Transverse colon (tissue), 4 donors: ENCODE data around the gene ALDH18A1. TPM values are rescaled to one million over a fixed set of nuclear protein-coding genes. Genes with fewer than 3 reads are reported as not detected.

Experiments
- DNase-seq: peaks from one replicate; pipeline ENCODE4 v3.0.0-alpha.2; 2019
- H3K27ac ChIP-seq, 4 donors: fragments of 200-600 bp; sonication (generic); 2 replicates each; pipeline ENCODE4 v1.5.1; 2016 to 2018; ENCODE audit warnings: inconsistent platforms in 4 of 4
- H3K27me3 ChIP-seq: fragments of 200-600 bp; sonication (generic); 2 replicates; pipeline ENCODE4 v1.5.1; 2017; ENCODE audit warnings: inconsistent platforms
- H3K36me3 ChIP-seq, 4 donors: fragments of 200-600 bp; sonication (generic); 2 replicates each; pipeline ENCODE4 v1.5.1; 2017 to 2019; ENCODE audit warnings: inconsistent platforms in 4 of 4
- H3K4me1 ChIP-seq, 4 donors: fragments of 200-600 bp; sonication (generic); 2 replicates each; pipeline ENCODE4 v1.5.1; 2017 to 2020; ENCODE audit warnings: inconsistent platforms in 4 of 4
- H3K4me3 ChIP-seq, 4 donors: fragments of 200-600 bp; sonication (generic); 1 replicate in 1 of 4; 2 replicates in 3 of 4; pipeline versions ENCODE4 v1.5.1 to v1.6.1; 2017 to 2019; ENCODE audit warnings: inconsistent platforms in 4 of 4
- H3K9me3 ChIP-seq, 2 donors: fragments of 200-600 bp; sonication (generic); 2 replicates each; pipeline ENCODE4 v1.5.1; 2017 to 2019; ENCODE audit warnings: inconsistent platforms in 2 of 2
- EP300 ChIP-seq: sonication (generic); formaldehyde crosslinking; IDR thresholded peaks from one replicate; pipeline ENCODE4 v1.6.1; 2017; ENCODE audit warnings: antibody characterized with exemption, low read depth
- POLR2A ChIP-seq: fragments of 450-650 bp; IDR thresholded peaks from one replicate; pipeline ENCODE4 v1.6.1; 2016; ENCODE audit warnings: antibody characterized with exemption, mild to moderate bottlenecking, moderate library complexity
- POLR2AphosphoS5 ChIP-seq, 3 donors: sonication (generic); formaldehyde crosslinking; IDR thresholded peaks; one replicate each; pipeline ENCODE4 v1.6.1; 2016; ENCODE audit warnings: antibody characterized with exemption in 3 of 3
- WGBS, 2 donors: methylation state at CpG; one replicate each; pipeline ENCODE4 v1.1.5; 2018; ENCODE audit warnings: low coverage in 1 of 2; 5-methylcytosine and 5-hydroxymethylcytosine counted together
- in situ Hi-C, 4 donors: fragments of 200-750 bp; cut with MboI; loops; one replicate each; pipeline versions ENCODE4 v1.15.0 to v1.15.1; 2017; ENCODE audit warnings: low sequenced_read_pairs in 3 of 4, low pct_ligation_motif_present in 1 of 4, low pct_unique_long_range_greater_than_20kb in 1 of 4
- intact Hi-C: fragments of 100-400 bp; cut with DNase I; formaldehyde crosslinking; loops from one replicate; pipeline ENCODE4 v1.15.1; 2023; ENCODE audit warnings: low total_unique reads
- total RNA-seq, 4 donors: library from RNA; depleted of rRNA; stranded (reverse); fragments of >200 nt; gene quantifications; one replicate each; pipeline ENCODE4 v1.1.0, GENCODE V29; 2016
- TF ChIP-seq, protein P1 (sequence below), 5 experiments: fragments of 200-600 bp in 3 of 5; fragments of 450-650 bp in 2 of 5; sonication (generic) in 3 of 5; IDR thresholded peaks; 1 replicate in 2 of 5; 2 replicates in 3 of 5; pipeline ENCODE4 v1.5.1; 2016 to 2017; ENCODE audit warnings: antibody characterized with exemption in 5 of 5, inconsistent platforms in 3 of 5, mild to moderate bottlenecking in 2 of 5, moderate library complexity in 1 of 5

The ALDH18A1 gene
- total RNA-seq, 4 donors from 2014 or later = 98.7 to 130 (median 116) TPM

DNA sequence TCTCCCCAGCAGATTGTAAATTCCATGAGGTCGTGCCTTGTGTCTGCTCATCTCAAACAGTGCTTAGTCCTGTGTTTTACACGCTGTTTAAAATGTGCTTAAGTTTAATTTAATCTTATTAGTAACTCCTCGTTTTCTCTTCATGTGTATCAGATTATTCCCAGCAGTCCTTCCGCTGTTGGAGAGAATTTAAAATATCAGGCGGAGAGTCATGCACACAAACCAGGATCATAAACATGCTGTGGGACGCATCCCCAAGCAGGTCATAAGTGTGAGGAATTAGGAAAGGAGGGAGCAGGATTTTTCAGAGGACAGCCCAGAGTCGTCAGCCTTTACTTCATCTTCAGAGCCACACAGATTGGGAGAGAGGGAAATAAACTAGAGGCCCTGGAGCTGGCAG is 91.2 kb downstream of the ALDH18A1 start:
- no peak for TF ChIP-seq POLR2A
- TF ChIP-seq, protein P1, sequence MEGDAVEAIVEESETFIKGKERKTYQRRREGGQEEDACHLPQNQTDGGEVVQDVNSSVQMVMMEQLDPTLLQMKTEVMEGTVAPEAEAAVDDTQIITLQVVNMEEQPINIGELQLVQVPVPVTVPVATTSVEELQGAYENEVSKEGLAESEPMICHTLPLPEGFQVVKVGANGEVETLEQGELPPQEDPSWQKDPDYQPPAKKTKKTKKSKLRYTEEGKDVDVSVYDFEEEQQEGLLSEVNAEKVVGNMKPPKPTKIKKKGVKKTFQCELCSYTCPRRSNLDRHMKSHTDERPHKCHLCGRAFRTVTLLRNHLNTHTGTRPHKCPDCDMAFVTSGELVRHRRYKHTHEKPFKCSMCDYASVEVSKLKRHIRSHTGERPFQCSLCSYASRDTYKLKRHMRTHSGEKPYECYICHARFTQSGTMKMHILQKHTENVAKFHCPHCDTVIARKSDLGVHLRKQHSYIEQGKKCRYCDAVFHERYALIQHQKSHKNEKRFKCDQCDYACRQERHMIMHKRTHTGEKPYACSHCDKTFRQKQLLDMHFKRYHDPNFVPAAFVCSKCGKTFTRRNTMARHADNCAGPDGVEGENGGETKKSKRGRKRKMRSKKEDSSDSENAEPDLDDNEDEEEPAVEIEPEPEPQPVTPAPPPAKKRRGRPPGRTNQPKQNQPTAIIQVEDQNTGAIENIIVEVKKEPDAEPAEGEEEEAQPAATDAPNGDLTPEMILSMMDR (IDR thresholded peaks at IDR 0.05) = no peak
- no peak for TF ChIP-seq EP300
- TF ChIP-seq POLR2AphosphoS5 (IDR thresholded peaks at IDR 0.05) = no peak
- H3K9me3 ChIP-seq = no peaks in the 10 kb centered on the region
- WGBS, 2 donors = 55 to 65% methylated on average over 6 to 7 of the region's 7 CpGs
- no peak overlapping the region for H3K4me3 ChIP-seq
- H3K27me3 ChIP-seq = no peaks in the 10 kb centered on the region
- intact Hi-C loops (loop anchor here (10.0 kb wide), 1 partner anchor 121 kb away; no protein-coding TSS in a partner anchor), in situ Hi-C loops (no loop called here)
- DNase-seq = no peak
- peak overlapping the region; percentile 62 to 71 (median 62) for H3K27ac ChIP-seq
- H3K4me1 ChIP-seq = peaks cover 3 to 35% (median 22%) of the 10 kb centered on the region in 4 donors
- no peaks in the 10 kb centered on the region for H3K36me3 ChIP-seq

DNA sequence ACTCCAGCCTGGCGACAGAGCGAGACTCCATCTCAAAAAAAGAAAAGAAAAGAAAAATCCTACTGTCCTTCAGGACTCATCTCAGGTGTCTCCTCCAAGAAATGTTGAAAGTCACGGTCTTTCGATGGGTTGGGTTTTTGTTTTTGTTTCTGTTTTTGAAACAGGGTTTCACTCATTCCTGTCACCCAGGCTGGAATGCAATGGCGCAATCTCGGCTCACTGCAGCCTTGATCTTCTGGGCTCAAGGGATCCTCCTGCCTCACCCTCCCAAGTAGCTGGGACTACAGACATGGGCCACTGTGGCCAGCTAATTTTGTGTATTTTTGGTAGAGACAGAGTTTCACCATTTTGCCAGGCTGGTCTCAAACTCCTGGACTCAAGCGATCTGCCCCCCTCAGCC is 92.2 kb downstream of the ALDH18A1 start:
- DNase-seq = no peak

DNA sequence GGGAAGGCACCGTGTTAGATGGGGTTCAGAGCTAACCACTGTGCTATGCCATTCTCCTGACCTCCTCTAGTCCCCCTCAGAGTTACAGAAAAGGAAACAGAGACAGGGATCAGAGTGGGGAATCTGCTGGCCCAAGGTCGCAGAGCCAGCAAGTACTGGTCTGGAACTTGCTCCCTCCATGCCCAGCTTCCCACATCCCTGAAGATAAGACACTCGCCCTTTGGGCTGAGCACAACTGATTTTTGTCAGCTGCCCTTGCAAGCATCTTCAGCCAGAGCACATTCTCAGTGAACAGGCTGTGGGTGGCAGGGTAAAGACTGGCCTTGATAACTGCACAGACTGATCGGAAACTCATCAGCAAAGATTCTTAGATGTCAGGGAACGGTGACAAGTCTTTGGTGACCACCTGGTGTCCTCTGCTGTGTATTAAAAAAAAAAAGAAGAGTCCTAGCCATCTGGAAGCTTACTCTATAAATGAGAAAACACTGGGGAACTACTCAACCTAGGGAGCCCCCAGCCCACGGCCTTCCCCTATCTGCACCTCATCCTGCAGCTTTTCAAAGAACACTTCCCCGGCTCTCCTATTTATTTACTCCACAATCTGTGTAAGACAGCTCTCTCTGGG is 94.1 kb downstream of the ALDH18A1 start:
- Histone ChIP-seq H3K36me3 (no peaks in the 10 kb centered on the region), H3K9me3 (no peaks in the 10 kb centered on the region), H3K4me1 (peaks cover 0 to 38% (median 28%) of the 10 kb centered on the region in 4 donors), H3K27ac (peak overlapping the region; percentile 90 to 95 (median 92)), H3K27me3 (no peaks in the 10 kb centered on the region), H3K4me3 (no peak overlapping the region)
- in situ Hi-C loops (no loop called here), intact Hi-C loops (loop anchor here (10.0 kb wide), 1 partner anchor 118 kb away; no protein-coding TSS in a partner anchor)
- 10 to 39% methylated on average over 3 to 7 of the region's 7 CpGs for WGBS, 2 donors
- TF ChIP-seq POLR2A (no peak), EP300 (no peak)
- TF ChIP-seq, protein P1 (IDR thresholded peaks at IDR 0.05) = peak in 1 of 5 experiments; percentile 6
- no peak for DNase-seq

More for the DNA sequence above, 92.2 kb downstream of the ALDH18A1 start:
- Histone ChIP-seq H3K27ac (peak overlapping the region; percentile 46 to 71 (median 62)), H3K4me1 (peaks cover 3 to 37% (median 26%) of the 10 kb centered on the region in 4 donors), H3K9me3 (no peaks in the 10 kb centered on the region), H3K36me3 (no peaks in the 10 kb centered on the region), H3K4me3 (no peak overlapping the region), H3K27me3 (no peaks in the 10 kb centered on the region)
- intact Hi-C loops = loop anchor here (10.0 kb wide), 1 partner anchor 119 kb away; no protein-coding TSS in a partner anchor
- in situ Hi-C loops = no loop called here
- no peak for TF ChIP-seq POLR2AphosphoS5 (IDR thresholded peaks at IDR 0.05)
- WGBS, 2 donors = 89 to 100% methylated on average over 2 to 7 of the region's 7 CpGs

DNA sequence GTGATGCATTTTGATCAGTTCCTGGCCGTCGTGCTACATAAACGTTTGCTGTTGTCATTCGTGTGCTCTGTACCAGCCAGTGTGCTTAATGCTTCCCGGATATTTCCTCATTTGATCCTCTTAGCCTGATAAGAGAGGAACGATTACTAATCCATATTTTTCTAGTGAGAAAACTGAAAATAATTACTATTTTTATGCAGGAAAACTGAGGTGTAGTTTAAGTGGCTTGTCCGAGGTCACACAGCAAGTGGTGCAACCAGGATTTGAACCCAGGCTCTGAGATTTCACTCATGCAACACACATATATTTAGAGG is 94.7 kb downstream of the ALDH18A1 start:
- intact Hi-C loops = loop anchor here (10.0 kb wide), 1 partner anchor 117 kb away; no protein-coding TSS in a partner anchor
- WGBS, 2 donors = 32 to 52% methylated on average over 6 to 7 of the region's 7 CpGs
- TF ChIP-seq POLR2AphosphoS5 (IDR thresholded peaks at IDR 0.05) (no peak), EP300 (no peak), POLR2A (no peak)
- TF ChIP-seq, protein P1 (IDR thresholded peaks at IDR 0.05) = no peak

More for the DNA sequence above, 94.7 kb downstream of the ALDH18A1 start:
- Histone ChIP-seq H3K36me3 (no peaks in the 10 kb centered on the region), H3K27ac (peak overlapping the region; percentile 90 to 95 (median 92)), H3K9me3 (no peaks in the 10 kb centered on the region), H3K4me3 (peak overlapping the region in 3 of 4 donors; percentile 69 to 89 (median 76)), H3K27me3 (no peaks in the 10 kb centered on the region), H3K4me1 (peaks cover 0 to 38% (median 28%) of the 10 kb centered on the region in 4 donors)
- DNase-seq = no peak
- in situ Hi-C loops = no loop called here
